ENCODE data around the gene NEURL1.

Gene NEURL1

DNA sequence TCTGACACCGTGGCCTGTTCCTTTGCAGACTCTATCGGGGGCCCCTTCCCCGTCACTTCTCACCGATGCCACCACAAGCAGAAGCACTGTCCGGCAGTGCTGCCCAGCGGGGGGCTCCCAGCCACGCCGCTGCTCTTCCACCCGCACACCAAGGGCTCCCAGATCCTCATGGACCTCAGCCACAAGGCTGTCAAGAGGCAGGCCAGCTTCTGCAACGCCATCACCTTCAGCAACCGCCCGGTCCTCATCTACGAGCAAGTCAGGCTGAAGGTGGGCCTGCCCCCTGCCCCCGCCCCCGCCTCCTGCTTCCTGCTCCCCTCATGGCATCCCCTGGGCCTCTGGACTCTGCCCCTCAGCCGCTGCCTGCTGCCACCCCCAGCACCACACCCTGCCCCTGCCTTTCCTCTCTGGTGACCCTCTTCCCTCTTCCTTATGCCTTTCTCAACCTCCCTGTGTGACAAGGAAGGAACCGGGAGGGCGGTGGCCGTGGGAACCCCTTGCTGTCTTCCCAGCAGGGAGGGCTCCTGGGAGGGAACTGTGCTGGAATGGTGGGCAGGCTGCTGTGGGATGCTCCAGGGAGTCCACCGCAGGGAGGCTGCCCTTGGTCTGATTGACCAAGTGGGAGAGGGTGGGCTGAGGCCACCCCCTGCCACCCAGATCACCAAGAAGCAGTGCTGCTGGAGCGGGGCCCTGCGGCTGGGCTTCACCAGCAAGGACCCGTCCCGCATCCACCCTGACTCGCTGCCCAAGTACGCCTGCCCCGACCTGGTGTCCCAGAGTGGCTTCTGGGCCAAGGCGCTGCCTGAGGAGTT is 77.5 kb downstream of the NEURL1 start:
- no peak for DNase-seq

DNA sequence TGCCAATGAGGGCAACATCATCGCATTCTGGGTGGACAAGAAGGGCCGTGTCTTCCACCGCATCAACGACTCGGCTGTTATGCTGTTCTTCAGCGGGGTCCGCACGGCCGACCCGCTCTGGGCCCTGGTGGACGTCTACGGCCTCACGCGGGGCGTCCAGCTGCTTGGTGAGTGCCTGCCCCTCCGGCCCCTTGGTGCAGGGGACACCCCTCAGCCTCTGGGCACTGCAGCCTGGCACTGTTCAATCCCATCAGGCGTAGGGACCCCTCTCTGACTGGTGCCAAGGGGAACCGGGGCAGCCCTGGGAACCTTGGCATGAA is 78.1 kb downstream of the NEURL1 start:
- no peak for DNase-seq

DNA sequence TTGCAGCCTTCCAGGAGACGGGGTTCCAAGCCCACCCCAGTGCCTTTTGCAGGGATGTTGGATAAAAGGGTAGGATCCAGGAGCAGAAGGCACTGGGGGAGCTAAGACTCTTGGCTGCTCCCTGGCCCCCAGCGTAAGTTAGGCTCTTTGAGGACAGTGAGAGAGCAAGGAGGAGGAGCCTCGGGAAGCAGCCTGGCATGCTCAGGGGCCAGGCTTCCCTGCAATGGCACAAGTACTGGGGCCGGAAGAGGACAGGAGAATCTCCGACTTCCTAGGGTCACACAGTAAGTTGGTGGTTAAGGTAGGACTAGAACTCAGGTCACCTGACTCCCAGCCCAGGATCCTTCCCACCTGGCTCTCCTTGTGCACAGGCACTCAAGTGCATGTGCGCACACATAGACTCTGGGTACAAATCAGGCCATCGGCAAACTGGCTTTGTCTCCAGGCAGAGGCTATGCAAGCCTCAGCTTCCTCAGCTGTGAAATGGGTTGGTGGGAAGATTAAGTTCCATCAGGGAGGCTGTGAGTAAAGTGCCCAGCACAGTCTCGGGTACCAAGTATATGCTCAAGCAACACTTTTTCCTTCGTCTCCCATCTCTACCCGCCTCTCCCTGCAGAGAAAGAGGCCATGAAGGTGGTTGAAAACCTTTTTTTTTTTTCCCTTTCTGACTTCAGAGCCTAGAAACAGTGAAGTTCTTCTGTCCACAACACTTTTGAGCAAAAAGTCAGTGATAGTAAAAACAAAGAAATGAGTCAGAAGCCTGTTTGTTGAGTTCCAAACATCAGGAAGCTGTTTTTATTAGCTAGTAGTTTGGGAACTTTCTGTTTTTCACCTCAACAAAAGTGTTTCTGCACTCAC is 79.1 kb downstream of the NEURL1 start:
- no peak for DNase-seq

DNA sequence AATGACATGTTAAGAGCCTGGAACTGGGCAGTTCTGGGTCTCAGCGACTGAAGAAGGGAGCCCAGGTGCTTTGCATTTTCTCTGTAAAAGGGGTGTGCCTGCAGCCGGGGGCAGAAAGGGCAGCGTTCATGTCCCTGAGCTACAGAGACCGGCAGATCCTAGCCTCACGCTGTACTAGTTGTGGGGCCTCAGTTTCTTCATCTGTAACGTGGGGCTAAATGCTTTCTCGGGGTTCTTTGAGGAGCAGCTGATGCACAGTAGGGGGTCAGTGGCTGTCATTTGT is 79.6 kb downstream of the NEURL1 start:
- DNase-seq: no peak

DNA sequence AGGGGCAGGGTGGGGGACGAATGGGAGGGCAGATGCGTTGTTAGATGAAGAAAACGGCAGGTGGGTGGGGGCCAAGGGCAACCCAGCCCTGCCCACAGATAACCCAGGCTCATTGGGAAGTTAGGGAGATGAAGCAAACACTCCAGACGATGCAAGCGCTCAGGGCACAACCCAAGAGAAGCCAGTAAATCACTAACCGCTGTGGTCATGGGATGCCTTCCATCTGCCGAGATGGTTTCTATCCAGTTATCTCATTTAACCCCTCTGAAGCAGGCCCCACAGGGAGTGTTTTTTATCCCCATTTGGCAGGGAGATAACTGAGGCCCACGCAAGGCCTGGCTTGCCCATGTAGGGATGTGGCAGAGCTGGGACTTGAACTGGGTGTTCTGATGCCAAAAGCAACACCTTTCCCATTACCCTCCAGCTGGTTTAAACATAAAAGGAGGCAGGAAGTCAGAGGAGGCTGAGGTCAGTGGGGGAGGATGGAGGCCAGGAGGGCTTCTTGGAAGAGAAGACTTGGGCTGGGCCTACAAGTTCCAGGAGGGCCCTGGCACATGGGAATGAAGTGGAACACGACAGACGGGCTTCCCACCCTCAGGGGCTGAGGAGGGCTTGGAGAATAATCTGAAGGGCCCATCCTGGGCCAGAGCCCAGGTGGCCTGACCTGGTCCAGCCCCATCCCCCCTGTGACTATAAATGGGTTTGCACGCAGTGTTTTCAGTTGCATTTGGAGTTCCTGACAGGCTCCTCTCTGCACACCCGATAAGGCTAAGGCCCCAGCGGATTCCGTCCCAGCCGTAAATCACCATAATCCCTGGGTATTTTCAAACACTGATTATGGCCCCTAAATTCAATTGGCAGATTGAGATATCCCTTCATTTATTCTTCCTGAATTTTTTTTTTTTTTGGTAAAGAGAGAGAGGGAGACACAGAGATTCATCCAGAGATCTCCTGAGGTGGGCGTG is 80.9 kb downstream of the NEURL1 start:
- DNase-seq: no peak

DNA sequence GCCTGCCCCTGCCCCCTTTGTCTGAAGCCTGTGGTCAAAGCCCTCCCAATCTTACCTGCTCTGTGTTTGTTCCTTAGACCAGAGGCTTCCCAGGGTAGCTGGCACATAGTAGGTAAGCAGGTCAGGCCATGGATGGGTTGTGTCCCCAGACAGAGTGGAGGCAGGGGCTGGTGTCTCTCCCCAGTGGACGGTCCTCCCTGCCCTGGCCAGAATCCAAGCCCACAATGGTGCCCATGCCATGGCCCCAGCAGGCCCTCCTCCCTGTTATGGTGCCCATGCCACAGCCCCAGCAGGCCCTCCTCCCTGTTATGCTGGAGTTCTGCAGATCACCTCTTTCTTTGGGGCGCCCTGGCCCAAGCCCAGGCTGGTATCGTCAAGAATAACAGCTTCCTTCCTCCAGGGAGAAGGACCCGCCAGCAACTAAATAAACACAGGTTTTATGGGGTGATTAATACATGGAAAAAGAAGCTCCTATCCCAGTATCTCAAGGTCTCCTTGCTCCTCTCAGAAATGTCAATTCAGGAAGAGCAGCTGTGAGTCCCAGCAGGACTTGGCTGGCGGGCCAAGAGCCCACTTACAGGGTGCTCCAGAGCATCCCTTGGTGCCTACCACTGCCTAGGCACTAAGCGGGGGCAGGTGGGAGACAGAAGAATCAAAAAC is 82.0 kb downstream of the NEURL1 start:
- DNase-seq: no peak

DNA sequence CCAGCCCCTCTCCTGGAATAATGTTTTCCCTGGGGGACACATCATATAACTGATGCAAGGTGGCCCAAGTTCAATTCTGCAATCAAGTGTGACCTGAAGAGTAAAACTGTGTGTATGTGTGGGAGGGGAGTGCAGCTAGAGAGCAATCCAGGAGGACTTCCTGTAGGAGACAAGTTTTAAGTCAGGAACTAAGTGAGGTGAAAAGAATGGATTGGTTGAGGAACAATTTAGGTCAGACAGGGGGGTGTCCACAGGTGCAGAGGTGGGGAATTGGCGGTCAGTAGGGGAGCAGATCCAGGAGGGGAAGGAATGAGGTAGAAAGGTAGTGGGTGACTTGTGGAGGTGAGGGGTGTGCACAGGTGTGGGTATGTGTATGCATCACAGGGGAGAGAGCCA is 82.6 kb downstream of the NEURL1 start:
- DNase-seq: no peak

DNA sequence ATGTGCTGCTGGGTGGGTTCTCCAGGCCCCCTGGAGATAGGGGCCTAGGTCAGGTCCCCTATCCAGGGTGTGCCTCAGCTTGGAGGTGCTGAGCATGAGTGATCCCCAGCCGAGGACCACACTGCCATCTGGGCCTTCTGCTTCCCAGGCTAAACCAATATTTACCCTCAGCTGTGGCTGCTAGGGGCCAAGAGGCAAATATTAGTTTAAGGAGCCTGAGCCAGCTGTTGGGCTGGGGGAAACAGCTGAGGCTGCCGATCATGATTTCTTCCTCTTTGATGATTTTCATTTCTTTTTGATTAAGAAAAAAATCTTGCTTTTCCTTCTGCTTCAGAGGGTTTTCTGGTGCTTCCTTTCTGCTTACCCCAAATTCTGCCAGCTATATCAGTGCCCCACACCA is 83.4 kb downstream of the NEURL1 start:
- DNase-seq: no peak

DNA sequence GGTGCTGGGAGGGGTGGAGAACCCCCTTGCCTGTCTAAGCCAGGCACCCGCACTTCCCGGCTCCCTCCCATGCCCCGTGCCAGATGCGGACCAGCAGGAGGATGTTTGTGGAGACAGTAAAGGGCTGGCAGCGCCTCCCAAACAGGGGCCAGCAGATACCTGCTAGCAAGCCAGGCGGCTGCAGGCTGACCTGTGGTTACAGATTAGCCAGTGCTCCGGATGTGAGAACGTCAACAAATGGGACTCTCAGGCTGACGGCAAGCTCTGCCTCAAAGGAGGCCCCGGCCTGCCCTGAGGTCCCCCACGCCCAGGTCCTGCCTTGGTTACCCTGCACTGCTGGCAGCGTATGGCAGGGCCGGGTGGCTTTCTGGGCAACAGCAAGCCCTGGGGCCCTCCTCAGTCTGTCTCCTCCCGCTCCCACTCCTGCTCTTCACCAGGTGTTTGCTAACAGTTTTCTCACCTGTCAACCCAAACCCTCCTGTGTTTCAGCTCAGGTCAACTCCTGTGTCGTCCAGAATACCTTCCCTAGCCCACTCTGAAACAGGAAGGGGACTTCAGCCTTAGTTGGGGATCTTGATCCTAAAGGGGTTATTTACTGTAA is 85.4 kb downstream of the NEURL1 start:
- DNase-seq: peak; percentile 33

DNA sequence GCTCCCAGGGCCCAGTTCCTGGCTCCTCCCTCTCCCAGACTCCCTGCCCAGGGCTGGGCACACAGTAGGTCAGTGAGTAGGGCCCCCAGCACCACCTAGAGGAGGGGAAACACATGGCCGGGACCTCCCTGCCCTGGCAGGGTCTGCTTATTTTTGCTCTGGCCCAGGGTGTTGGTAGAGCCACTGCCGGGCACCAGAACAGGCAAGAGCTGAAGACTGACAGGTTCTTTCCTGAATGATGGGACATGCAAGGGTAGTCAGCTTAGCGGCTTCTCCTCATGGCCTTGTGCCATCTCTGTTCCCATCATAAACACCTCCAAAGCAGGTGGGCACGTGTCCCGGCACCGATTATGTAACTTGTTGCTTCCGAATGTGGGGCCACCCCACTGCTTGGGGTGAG is 86.5 kb downstream of the NEURL1 start:
- no peak for DNase-seq

DNA sequence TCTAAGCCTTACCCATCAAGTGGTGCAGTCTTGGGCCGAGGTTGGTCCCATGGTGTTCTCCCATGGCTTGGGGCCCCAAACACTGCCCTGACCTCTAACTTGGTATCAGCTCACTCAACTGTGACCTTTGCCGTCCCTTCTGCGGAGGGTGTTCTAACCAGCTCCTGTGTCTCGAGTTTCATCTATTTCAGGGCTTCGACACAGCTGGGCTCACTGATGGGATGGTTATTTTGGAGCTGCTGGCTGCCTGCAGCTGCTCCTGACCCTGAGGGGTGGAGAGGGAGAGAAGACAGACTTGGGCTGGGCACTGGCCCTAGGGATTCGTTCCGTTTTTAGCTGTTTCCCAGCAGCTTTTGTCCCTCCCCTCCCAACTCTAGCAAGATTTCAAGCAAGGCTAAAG is 86.9 kb downstream of the NEURL1 start:
- DNase-seq: no peak

DNA sequence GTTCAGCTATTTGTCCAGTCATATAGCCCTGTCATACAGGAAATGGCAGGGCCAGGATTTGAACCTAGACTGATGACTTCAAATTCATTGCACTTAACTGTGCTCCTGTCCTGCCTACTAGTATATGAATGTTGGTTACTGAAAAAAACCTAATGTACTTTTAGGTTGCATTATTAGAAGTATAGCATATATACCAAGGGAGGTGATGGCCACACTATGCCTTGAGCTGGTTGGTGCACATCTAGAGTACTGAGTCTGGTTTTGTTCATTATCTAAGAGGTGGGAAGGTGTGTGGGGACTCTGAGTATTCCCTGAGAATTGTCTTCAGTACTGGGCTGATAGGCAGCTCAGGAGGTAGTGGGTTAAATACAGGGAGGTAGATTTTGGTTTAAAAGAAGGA is 88.0 kb downstream of the NEURL1 start:
- no peak for DNase-seq

DNA sequence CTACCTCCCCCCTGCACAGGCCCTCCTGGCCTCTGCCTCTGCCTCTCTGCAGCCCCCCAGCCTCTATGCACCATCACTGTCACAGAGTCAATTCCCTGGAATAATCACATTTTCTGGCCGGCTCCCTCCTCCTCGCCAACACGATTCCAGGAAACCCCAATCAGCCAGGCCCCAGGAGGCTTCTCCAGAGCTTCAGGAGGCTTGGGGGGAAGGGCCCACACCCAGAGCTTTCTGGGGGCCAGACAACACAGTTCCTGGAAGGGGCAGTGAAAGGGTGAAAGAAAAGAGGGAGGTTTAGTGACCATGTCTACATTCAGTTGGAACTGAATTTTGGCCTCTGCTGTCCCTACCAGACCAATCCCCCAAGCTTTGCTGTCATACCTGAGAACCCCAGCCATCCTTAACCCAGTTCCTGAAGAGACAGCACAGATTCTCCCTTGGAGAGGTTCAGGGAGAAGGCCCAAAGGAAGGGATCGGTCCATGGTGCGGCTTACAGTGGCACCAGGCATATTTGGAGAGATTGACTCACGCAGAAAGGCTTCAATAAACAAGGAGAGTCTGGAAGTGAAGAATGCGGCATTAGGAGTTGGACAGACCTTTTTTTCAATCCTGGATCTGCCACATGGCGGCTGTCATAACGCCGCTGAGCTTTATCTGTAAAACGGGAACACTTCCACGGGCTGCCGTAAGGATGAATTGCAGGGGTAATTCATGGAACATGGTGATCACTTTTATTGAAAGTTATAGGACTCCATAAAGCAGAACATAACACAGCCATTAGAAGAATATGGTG is 89.0 kb downstream of the NEURL1 start:
- DNase-seq: no peak

DNA sequence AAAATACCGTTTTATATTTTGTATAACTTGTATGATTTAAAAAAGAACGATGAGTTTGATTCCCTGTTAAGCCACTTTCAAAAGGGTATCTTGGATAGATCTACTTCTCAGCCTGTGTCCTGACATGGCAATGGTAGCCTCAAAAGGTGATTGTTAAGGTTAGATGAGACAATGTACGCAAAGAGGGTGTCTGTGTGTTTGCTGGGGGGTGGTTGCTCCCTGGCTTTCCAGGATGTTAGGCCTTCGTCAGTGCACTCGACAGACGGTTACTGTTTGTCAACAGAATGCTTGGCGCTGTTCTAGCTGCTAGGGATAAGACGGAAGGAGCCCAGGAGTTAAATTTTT is 90.3 kb downstream of the NEURL1 start:
- DNase-seq: no peak

DNA sequence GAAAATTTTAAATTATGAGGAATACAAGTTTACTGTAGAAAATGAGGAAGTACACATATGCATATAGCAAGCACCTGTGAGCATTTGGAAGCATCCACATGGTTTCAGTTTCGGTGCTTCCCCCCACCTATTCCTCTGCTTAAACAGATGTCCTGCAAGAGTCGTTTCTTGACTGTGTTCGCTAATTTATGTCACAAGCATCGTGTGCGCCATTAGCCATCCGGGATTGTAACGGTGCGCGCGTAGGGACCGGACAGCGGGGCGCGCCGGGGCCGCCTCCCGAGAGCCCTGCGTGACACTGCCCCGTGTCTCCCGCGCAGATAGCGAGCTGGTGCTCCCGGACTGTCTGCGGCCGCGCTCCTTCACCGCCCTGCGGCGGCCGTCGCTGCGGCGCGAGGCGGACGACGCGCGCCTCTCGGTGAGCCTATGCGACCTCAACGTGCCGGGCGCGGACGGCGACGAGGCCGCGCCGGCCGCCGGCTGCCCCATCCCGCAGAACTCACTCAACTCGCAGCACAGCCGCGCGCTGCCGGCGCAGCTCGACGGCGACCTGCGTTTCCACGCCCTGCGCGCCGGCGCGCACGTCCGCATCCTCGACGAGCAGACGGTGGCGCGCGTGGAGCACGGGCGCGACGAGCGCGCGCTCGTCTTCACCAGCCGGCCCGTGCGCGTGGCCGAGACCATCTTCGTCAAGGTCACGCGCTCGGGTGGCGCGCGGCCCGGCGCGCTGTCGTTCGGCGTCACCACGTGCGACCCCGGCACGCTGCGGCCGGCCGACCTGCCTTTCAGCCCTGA is 90.9 kb downstream of the NEURL1 start:
- DNase-seq: peak; percentile 77

DNA sequence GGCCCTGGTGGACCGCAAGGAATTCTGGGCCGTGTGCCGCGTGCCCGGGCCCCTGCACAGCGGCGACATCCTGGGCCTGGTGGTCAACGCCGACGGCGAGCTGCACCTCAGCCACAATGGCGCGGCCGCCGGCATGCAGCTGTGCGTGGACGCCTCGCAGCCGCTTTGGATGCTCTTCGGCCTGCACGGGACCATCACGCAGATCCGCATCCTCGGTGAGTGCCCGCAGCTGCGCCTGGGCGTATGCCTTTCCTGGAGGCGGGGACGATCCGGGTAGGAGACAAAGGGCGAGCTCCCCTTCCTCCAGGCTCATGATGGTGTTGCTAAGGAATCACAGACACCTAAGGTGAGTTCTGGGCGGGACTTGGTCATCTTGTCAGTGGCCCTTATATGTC is 91.5 kb downstream of the NEURL1 start:
- DNase-seq: no peak

DNA sequence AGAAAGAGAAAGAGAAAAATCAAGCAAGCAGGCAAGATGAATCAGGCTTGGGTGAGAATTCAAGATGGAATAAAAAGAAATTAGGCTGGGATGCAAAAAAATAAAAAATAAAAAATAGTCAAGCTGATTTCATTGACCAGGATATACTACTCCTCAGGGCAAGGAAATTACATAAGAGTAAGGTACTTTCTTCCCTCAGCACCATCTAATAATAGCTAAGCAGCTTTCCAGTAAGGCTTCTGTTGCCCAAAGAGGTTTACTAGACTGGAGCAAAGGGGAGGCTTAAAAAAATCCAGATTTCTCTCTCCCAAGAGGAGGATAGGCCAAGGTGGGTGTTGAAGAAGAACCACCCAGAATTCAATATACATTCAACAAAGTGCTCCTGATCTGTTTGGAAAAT is 93.6 kb downstream of the NEURL1 start:
- no peak for DNase-seq

DNA sequence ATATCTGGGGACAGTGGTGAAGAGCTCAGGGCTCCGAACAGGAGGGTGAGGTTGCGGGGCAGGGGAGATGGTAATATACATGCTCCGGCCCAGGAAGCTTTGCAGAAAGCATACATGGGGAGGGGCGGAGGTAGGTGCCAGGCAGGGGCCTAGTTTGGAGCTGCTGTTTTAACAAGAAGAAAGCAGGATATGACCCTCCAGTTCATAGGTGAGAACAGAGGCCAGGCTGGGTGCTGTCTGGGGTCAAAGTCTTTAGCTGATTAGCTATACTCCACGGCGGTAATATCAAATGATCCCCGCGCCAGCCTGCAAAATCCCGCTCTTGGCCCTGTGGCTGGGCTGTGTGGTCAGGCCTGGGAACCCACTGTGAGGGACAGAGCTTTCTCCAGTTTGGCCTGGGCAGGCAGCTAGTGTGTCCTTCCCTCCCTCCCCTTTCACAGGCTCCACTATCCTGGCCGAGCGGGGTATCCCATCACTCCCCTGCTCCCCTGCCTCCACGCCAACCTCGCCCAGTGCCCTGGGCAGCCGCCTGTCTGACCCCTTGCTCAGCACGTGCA is 95.6 kb downstream of the NEURL1 start:
- DNase-seq: no peak

DNA sequence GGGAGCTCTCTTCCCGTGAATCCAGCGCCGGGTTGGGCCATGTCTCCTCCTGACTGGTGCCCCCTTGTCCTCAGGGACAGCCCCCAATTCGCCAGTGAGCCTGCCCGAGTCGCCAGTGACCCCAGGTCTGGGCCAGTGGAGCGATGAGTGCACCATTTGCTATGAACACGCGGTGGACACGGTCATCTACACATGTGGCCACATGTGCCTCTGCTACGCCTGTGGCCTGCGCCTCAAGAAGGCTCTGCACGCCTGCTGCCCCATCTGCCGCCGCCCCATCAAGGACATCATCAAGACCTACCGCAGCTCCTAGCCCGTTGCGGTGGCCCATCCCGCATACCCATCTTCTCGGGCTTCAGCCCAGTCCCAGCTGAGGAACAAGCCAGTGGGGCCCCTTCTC is 96.6 kb downstream of the NEURL1 start:
- DNase-seq: no peak

DNA sequence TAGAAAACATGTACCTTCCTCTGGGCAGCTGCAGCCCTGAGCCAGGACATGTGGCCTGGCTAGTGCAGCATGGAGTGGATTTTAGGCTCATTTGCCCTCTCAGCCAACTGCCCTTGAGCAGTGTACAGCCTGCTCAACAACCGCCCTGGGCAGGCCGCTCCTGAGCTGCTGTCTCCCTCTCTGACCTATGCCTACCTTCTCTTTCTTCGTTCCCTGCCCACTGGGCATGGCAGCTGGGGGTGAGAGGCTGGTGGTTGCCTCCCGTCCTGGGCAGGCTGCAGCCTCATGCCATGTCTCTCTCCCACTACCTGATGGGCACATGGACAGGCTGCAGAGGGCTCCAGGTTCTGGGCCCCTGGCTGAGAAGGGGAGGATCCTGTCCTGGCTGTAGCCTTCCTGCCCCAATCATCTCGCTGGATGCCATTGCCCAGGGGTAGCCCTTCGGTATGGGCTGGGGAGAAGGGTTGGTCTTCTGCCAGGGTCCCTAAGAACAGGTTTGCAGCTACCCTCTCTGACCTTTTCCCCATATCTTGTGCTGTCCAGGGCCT is 97.3 kb downstream of the NEURL1 start:
- DNase-seq: no peak

All from hematopoietic multipotent progenitor cell treated with erythropoietin and hydrocortisone succinate and interleukin-3 and kit ligand, for 4 days (in vitro differentiated cells).